ENCODE data around the gene PPP1R3G.

- TF ChIP-seq CTCF (IDR thresholded peaks at IDR 0.05) (no peak), EZH2 (IDR thresholded peaks at IDR 0.05; ENCODE audit: borderline replicate concordance, insufficient read depth, low read depth, low read length, poor library complexity, severe bottlenecking) (no peak)
Observed at GRCh38 chr6:5122504-5123112, 37.5 kb downstream of the PPP1R3G start.
